Activated naive CD4-positive, alpha-beta T cell treated with Interleukin-2 at 50 U/mL for 16 hours (primary cell): Measurements from ENCODE around the gene CXCL17.

Source experiments
- DNase-seq: peaks from one replicate; pipeline ENCODE4 v3.0.0-alpha.2; 2020

The CXCL17 gene

DNA sequence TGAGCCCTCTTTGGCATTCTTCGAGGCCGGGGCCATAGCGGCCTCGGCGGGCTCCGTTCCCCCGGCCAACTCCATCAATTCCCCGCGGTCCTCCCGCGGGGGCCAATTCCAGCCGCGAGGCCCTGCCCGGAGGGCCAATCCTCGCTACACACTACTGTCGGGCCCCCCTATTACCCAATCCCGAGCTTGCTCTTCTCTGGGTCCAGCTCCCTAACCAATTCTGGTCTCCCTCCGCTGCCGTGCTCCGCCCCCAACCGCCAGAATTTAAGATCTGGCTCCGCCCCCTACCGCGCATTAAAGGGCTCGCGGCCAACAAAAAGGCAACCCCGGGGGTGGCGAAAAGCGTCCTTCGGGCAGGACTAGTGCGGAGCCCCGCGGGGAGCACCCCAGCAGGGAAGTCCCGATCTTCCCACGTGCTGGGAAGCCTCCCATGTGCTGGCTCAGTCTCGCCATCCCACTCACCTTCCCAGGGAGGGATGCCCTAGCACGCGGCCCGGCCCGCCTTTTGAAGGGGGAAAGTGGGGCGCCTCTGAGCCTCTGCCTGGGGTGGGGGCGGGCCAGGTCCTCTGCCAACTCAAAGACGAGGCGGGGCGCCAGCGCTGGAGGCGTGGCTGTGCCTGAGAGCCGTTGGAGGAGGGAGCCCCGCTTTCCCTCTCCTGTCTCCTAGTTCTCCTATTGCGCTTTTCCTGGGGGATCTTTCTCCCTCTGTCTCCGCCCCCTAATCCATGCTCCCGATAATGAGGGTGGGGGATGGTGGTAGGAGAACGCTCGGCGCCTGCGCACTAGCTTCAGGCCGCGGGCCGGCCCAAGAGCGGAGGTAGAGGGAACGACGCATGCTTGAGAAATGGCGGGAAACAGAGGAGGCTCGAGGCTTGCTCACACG lies 19.0 kb downstream of the CXCL17 start:
- DNase-seq = peak; percentile 97

DNA sequence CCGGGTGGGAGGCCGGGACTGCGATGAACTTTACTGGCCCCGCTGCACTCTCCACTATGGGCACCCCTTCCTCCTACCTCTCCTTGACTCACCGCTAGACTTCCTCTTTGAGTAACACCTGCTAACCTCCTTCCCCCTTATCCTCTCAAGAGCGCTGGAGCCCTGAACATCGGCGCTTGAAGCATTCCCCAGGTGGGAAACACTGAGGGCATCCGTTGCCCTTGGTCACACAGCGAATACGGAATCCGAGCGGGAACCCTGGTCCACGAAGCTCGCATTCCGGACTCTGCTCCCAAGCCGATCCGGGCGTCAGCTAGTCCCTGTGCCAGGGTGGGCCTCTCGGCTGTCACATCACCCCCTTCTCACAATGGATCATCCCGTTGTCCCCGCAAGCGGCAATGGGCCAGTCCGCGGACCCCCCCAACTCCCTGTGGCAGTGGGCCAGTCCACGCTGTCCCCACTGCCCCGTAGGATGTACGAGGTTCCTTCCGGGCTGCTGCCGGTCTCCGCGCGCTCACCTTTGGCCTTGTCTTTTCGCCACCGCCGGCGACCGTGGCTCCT lies 19.8 kb downstream of the CXCL17 start:
- DNase-seq = peak; percentile 57

DNA sequence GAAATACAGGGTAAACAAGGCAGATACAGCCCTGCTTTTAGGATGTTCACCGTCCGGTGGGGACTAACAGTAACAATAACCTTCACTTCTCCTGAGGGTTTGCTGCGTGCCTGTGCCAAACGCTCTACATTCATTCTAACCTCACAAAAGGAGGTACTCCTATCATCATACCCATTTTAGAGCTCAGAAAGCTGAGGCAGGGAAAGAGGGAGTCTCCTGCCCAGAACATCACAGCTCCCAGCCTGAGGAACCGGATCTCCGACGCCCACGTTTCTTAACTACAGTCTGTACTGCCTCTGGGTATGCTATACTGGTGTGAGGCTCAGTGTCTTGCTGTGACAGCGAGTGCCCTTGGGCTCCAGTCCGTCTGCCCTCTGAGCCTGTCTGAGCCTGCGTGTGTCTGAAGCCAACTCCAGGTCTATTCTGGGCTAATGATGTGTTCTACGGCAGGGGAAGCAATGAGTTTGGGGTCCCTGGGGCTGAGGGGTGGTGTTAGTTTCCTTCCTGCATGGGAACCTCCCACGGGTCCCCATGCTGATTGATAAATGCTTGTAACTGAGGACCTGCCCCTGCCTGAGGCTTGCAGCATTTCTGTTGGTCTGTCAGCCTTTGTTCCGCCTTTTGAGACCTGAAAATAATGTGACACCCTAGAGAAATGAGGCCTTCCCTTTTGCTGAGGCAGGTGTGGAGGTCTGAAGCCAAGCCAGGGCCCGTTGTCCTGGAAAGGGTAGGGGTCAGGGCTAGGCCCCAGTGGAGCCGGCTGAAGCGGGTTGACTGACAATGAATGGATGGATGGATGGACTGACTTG lies 20.4 kb downstream of the CXCL17 start:
- DNase-seq = no peak

DNA sequence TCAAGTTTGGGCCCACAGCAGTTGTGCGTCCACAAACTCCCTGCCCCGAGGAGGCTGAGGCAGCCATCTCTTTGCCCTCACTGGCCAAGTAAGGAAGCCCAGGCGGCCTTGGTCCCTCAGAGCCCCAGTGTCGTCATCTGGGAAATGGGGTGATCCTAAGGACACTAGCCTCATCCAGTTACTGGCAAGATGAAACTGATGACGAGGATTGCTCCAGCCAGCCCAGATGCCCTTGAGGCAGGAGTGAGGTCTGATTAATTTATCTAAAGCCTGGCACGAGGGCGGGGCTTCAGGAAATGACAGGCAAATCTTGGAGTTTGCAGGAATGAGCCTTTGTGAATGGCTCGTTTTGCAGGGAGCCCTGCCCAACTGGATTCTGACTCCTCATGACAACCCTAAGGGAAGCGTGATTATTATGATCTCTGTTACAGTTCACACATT lies 21.1 kb downstream of the CXCL17 start:
- DNase-seq = no peak

DNA sequence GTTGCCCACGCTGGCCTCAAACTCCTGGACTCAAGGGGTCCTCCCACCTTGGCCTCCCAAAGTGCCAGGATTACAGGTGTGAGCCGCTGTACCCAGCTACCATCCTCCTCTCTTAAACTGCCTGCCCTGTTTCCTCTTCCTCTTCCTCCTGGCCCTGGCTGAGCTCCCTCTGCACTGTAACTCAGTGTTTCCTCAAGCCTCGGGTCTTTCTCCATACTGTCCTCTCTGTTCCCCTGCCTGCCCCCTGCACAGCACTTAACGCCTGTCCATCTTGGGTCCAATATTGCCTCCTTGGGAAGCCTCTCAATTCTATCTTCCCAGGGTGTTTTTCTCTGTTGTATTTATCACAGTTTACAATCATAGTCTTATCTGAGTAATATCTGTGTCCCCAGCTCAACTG lies 21.6 kb downstream of the CXCL17 start:
- no peak for DNase-seq

DNA sequence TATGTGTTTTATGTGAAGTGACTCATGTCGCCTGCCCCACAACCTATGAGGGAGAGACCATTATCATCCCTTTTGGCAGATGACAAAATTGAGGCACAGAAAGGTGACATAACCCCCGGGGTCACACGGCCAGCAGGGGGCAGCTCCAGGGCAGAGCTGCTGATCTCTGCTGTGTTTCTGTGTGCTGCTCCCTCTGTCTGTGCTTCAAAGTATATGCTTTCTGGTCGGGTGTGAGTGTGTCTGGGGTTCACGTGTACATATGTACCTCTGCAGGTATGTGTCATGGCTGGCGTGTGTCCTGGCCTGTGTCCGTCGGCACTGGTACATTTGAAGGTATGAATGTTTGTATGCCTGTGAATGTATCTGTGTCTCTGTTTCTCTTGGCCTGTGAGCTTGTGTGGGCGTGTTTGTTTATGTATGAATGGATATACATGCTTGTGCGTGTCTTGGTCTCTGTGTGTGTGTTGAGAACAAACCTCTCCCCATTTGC lies 22.6 kb downstream of the CXCL17 start:
- DNase-seq = peak; percentile 84

DNA sequence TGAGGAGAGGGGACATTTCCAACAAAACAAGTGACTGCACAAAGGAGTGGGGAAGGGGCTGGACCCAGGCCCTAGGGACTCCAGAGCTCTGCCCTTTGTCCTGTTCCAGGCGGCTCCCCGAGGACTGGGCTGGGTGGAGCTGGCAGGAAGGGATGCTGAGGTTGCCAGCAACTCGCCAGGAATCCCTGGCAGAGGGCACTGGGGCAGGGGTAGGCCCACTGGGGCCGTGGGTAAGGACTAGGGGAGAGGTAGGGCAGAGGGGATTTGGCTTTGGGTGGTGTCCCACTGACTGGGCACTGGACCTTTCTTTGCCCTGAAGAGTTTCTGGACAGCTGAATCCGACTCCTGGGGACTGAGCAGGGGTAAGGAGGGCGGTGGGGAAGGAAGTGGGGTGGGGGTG lies 23.4 kb downstream of the CXCL17 start:
- DNase-seq = no peak

DNA sequence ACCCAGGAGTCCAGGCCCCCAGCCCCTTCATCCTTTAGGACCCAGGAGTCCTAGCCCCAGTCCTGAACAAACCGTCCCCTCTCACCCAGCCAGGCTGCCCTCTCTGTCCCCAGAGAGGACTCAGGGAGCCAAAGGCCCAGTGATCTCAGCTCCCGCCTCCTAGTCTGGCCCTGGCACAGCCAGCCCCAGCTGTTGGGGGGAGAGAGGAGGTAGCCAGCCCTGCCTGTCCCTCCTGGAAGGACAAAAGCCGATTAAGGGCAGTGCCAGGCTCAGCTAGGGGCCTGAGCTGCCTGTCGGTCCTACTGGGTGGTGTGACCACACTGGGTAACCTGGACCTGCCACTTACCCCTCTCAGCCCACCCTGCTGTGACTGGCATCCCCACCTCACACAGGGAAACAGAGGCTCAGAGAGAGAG lies 30.1 kb downstream of the CXCL17 start:
- no peak for DNase-seq

DNA sequence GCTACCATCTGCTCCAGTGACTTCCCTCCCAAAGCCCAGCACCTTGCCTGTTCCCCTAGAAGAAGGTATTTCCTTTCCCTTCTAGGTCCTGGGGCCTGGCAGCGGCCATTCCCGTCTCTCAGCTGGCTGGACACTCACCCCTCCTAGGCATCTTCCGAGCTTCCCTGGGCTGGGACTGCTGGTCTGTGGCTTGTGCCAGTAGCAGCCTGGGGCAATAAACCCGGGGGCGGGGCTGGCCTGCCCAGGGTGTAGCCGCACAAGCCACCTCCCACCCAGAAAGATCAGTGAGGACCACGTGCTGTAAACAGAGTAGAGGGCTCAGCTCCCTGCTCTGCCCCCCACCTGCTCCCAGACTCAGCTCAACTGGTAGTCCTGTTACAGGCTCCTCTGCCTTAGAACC lies 30.5 kb downstream of the CXCL17 start:
- DNase-seq = no peak

DNA sequence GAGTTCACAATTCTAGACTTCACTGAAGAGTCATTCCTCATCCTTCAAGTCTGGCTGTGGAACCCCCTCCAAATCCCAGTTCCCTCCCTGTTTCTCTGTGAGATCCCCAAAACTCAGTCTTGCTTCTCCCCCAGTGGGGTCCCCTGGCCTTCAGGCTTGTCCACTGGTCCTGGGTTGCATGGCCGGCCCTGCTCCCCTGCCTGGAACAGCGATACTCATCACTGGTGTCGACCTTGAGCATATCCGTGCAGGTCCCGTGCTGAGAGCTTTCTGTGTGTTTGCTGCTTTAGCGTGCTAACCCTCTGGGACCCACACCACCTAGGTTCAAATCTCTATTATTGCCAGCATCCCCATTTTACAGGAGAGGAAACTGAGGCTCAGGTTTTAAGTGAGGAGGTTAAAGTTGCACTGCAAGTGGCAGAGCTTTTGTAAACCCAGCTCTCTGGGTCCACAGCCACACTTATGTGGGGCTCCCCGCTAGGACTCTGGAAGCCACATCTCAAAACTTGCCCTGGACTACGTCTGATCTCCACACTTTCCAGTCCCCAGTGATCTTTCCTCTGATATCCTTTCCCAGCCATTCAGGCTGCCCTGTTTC lies 31.1 kb downstream of the CXCL17 start:
- no peak for DNase-seq

DNA sequence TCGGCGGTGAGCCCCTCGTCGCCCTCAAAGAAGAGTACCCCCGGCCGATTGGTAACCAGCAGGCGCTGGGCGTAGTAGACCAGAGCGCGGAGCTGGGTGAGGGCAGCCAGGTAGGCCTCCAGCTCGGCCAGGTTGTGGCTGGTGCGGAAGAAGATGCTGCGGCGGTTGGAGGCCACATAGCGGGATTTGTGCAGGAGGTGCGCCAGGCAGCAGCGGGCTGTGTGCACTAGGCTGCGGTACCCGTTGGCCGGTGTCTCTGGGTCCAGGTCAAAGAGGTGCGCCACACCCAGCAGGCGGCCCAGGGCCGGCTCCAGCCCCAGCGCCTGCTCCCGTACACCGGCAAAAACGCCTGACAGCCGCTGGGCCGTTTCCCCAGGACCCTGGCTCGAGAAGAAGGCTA lies 32.4 kb downstream of the CXCL17 start:
- DNase-seq = no peak

DNA sequence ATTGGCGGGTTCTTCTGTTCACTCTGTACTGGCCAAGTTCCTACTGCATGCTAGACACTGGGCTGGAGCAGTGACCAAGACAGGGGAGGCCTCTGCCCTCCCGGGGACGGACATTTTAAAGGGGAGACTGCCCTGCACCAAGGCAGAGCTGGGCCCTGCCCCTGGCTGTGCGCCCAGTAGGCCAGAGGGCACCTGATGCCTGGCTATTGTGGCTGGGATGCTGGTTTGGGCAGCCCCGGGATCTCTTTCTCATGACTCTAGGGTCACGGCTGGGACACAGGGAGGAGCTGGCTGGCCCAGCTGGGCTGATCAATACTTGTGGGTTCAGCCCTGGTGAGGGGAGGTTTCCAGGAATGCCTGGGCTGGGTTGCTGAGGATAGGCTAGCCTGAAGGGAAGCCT lies 33.3 kb downstream of the CXCL17 start:
- no peak for DNase-seq

DNA sequence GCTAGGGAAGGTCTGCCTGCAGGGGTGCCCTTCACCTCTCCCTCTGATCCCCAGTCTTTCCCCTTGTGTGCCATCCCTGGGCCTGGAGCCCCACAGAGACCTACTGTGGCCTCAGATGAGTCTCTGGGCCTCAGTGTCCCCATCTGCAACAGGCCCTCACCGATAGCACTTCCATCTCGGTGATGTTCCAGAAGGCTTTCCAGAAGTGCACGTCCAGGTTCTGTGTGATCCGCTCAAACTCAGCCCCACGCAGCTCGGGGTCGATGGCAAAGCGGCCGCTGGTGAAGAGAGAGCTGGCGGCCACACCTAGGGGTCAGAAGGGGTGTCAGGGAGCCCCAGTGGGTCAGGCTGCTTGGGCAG lies 35.0 kb downstream of the CXCL17 start:
- DNase-seq = no peak

DNA sequence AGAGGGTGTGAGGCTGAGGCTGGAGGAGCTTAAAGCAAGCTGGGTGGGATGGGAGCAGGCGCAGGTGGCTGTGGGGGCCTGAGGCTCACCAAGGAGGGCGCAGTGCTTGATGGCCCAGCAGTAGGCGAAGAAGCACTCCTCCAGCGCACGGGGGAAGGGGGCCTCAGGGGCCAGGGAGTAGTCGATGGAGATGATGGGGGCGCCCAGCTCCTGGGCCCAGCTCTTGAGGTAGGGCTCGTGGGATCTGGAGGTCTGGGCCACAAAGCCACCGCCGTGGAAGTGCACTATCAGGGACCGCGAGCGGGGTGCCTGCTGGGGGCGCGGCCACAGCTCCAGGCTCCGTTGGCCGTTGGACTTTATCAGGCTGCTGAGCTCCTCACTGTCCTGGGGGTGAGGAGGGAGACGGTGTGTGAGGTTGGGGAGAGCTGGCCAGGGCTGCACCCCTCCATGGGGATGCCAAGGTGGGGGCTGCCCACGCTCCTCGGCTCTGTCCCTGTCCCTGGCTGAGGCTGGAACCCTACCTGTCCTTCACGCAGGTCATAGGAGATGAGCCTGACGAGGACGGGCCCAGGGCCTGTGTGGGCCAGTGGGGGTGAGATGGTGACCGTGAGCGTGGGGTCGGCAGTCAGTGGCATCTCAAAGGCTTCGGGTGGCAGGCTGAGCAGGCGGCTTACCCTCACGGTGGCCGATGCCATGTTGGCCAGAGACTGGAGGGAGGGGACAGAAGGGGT lies 35.5 kb downstream of the CXCL17 start:
- DNase-seq = no peak

DNA sequence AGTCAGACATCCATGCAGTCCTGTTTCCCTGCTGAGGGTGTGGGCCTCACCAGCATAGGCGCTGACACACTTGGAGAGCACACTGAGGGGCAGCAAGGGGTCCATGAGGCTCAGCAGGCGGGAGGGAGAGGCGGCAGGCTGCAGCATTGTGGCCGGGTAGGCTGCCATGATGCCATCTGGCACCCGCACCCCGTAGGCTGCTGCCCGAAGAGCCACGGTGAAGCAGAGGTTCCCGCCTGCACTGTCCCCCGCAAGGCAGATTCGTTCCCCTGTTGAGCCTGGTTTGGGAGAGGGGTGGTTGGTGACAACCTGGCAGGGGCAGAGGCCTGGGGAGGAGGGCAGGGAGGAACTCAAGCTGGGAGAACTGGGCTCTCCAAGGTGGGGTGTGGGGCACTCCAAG lies 36.6 kb downstream of the CXCL17 start:
- no peak for DNase-seq

DNA sequence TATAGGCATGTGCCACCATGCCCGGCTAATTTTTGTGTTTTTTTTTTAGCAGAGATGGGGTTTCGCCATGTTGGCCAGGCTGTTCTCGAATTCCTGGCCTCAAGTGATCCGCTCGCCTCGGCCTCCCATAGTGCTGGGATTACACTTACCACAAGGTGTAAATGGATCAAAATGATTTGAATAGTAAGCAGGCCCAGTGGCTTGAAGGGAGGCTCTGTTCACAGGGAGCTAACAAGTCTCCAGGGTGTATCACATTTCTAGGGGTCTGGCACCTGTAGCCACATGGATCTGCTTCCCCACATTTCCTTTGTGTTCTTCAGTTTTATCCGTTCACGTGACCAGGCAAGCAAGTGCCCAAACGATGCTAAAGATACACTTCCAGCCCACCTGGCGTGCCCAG lies 39.2 kb downstream of the CXCL17 start:
- DNase-seq = no peak

DNA sequence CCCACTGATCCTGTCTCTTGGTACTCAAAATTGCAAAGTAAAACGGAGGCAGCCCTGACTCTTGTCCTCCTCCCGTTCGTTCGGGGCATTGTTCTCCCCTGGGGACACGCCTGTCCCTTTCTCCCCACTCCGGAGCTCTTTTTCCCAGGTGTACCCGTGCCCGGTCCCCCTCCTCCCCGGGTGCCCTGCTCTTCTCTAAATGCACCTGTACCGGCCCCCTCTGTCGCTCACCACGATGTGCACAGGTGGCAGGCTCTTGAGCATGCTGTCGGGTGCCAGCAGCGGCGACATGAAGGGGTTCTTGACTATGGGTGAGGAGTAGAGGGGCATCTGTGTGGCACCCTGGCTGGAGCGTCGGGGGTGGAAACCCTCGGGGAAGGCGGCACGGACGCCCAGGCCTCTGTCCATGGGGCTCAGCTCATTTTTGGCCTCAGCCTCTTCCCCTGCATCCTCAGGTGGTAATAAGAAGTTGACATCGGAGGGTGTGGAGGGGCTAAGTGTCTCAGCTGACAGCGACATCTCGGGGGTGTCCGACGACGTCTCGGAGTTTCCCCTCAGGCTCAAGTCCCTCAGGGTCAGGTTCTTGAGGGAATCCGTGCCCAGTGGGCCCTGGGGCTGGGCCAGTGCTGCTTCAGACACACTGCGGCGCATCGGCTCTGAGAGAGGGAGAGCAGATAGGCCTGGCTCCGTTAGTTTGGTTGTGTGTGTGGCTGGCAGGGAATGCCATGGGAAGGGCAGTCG lies 40.2 kb downstream of the CXCL17 start:
- DNase-seq = no peak

DNA sequence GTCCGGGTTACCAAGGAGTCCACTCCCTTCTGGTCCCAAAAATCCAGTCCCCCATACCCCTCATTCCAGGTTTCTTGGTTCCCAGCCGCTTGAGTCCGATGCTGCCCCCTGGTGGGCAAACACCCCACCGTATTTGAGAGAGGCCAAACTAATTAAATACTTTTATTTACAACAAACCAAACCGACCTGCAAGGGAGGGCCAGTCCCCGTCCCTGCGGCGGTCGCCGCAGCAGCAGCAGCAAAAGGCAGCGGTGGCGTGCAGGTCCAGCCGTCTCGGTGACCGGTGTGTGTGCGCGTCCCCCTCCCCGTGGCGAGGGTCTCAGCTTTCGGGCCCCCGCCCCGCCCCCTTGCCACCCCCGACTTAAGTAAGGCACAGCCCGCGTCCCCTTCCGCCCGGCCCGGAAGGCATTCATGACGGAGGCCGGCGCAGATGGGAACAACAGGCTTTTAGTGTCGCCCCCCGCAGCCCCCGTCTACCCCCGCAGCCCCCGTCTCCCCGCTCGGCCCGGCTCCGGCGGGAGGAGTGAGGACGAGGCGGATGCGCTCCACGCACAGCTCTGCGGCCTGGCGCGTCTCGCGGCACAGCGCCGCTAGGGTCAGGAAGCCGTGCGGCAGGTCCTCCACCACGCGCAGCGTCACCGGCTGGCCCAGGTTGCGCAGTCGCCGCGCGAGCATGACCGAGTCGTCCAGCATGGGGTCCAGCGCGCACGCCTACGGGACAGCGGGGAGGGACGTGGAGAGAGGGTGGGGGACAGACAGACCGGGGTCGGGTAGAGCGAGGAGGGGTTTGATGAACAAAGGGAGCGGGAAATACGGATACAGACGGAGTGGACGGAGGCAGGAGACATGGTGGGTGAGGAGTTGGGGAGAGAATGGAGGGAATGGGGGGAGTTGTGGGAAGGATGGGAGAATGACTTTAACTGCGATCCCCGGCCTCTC lies 41.1 kb downstream of the CXCL17 start:
- DNase-seq = peak; percentile 77

DNA sequence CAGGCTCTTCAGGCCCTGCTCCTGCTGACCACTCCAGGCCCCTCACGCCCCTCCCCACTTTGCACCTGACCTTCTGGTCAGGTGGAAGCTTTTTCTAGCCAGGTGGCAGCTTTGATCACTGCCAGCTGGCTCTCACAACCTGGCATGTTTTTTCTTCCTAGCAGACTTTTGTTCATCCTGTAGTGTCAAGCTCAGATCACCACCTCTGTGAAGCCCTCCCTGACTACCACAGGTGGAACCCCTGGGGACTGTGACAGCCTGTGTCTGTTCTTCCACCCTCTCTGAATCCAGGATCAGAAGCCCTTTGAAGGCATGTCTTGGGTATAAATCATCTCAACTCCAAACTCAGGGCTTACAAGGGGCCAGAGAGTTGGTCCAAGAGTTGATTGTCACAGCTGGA lies 42.3 kb downstream of the CXCL17 start:
- DNase-seq = no peak
